OCI-LY1 (cell line): ENCODE data around the gene CERS6.

Experiments used
- H2AFZ ChIP-seq: fragments of 200-600 bp; sonication (generic), shearing (Covaris generic); 2 replicates; pipeline ENCODE4 v1.6.0; 2014; ENCODE audit warnings: antibody characterized with exemption, mild to moderate bottlenecking, low read length
- H3F3A ChIP-seq: fragments of 200-600 bp; sonication (generic), shearing (Covaris generic); 2 replicates; pipeline ENCODE4 v1.6.0; 2014; ENCODE audit warnings: mild to moderate bottlenecking, antibody characterized with exemption, low read length, moderate library complexity; ENCODE audit not compliant: insufficient read depth
- H3K27ac ChIP-seq: fragments of 200-600 bp; sonication (generic); 2 replicates; pipeline ENCODE4 v1.5.1; 2014; ENCODE audit warnings: low read length, mixed run types, mild to moderate bottlenecking, low read depth; ENCODE audit not compliant: poor library complexity, severe bottlenecking
- H3K27me3 ChIP-seq: fragments of 200-600 bp; sonication (generic); 2 replicates; pipeline ENCODE4 v1.6.0; 2014; ENCODE audit warnings: antibody characterized with exemption, mild to moderate bottlenecking, low read length, moderate library complexity; ENCODE audit not compliant: insufficient read depth
- H3K36me3 ChIP-seq: fragments of 200-600 bp; sonication (generic); 2 replicates; pipeline ENCODE4 v1.6.1; 2014; ENCODE audit warnings: mild to moderate bottlenecking, antibody characterized with exemption, low read length, moderate library complexity, mixed read lengths; ENCODE audit not compliant: insufficient read depth
- H3K4me1 ChIP-seq: fragments of 200-600 bp; sonication (generic); 2 replicates; pipeline ENCODE4 v1.5.1; 2014; ENCODE audit warnings: mild to moderate bottlenecking, low read length, moderate library complexity; ENCODE audit not compliant: insufficient read depth, severe bottlenecking
- H3K4me2 ChIP-seq: fragments of 200-600 bp; sonication (generic), shearing (Covaris generic); 2 replicates; pipeline ENCODE4 v1.6.1; 2014; ENCODE audit warnings: low read length
- H3K4me3 ChIP-seq: fragments of 200-600 bp; sonication (generic); 2 replicates; pipeline ENCODE4 v1.5.1; 2014; ENCODE audit warnings: low read length, low read depth, mild to moderate bottlenecking, mixed read lengths; ENCODE audit not compliant: poor library complexity, severe bottlenecking
- H3K79me2 ChIP-seq: fragments of 200-600 bp; shearing (Covaris generic); 2 replicates; pipeline ENCODE4 v1.6.1; 2016; ENCODE audit warnings: mixed run types, low read length, mixed read lengths; ENCODE audit not compliant: insufficient read depth
- H3K9ac ChIP-seq: fragments of 200-600 bp; sonication (generic), shearing (Covaris generic); 2 replicates; pipeline ENCODE4 v1.6.1; 2014; ENCODE audit warnings: mild to moderate bottlenecking, low read length, mixed read lengths
- H3K9me2 ChIP-seq: fragments of 200-600 bp; sonication (generic), shearing (Covaris generic); 2 replicates; pipeline ENCODE4 v1.6.1; 2014; ENCODE audit warnings: low read depth, mild to moderate bottlenecking, low read length, mixed read lengths
- H3K9me3 ChIP-seq: fragments of 200-600 bp; shearing (Covaris generic); 2 replicates; pipeline ENCODE4 v1.6.1; 2014; ENCODE audit warnings: low read length, mixed read lengths
- H4K20me1 ChIP-seq: fragments of 200-600 bp; sonication (generic), shearing (Covaris generic); 2 replicates; pipeline ENCODE4 v1.6.0; 2016; ENCODE audit warnings: mild to moderate bottlenecking, low read length; ENCODE audit not compliant: insufficient read depth
- EZH2 ChIP-seq: fragments of 200-600 bp; sonication (generic), shearing (Covaris generic); IDR thresholded peaks from 2 replicates; pipeline ENCODE4 v1.8.0; 2017; ENCODE audit warnings: borderline replicate concordance, mixed run types, mild to moderate bottlenecking, antibody characterized with exemption, low read length, moderate library complexity, mixed read lengths
- TF ChIP-seq, protein P1 (sequence below): fragments of 200-600 bp; sonication (generic), shearing (Covaris generic); IDR thresholded peaks from 2 replicates; pipeline ENCODE4 v1.5.1; 2017; ENCODE audit warnings: mild to moderate bottlenecking, antibody characterized with exemption, low read length, moderate library complexity, mixed read lengths

Gene CERS6

DNA sequence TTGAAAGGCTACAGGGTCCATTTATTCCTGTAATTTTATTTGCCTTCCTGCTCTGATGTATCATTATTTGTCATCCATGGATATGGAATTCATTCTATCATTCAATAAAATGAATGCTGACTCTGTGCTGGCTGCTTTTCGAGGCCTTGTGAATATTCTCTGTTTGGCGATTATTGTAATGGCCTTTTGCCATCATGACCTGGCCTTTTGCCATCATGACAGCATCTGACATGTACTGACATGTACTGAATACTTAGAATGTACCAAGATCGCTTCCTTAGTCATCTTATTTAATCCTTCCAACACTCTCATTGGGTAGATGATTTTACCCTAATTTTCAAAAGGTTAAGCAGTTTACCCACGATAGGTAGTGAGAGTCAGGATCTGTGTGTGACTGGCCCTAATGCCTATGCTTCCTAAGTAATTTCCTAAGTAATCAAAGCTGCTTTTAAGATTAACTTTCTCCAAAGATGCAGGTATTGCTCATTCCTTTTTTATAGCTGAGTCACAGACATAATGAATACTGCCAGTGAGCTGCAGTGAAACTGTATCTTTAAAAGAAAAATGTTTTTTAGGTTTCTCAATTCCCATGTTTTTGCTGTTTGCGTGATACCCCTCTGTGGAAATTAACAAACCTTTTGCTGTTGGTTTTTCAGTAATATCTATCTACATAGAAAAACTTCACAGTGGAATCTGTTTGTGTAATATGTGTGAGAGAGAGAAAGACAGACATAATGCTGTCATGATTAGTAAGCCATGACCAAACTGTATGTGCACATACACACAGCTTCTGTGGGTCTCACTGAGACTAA, 127.8 kb downstream of the CERS6 start:
- H3K4me1 ChIP-seq: no peaks in the 10 kb centered on the region
- H3K36me3 ChIP-seq: no peaks in the 10 kb centered on the region
- H3F3A ChIP-seq: no peaks in the 10 kb centered on the region
- H3K9me2 ChIP-seq: no peaks in the 10 kb centered on the region
- no peak overlapping the region for H2AFZ ChIP-seq
- TF ChIP-seq EZH2: no peak
- TF ChIP-seq, protein P1, sequence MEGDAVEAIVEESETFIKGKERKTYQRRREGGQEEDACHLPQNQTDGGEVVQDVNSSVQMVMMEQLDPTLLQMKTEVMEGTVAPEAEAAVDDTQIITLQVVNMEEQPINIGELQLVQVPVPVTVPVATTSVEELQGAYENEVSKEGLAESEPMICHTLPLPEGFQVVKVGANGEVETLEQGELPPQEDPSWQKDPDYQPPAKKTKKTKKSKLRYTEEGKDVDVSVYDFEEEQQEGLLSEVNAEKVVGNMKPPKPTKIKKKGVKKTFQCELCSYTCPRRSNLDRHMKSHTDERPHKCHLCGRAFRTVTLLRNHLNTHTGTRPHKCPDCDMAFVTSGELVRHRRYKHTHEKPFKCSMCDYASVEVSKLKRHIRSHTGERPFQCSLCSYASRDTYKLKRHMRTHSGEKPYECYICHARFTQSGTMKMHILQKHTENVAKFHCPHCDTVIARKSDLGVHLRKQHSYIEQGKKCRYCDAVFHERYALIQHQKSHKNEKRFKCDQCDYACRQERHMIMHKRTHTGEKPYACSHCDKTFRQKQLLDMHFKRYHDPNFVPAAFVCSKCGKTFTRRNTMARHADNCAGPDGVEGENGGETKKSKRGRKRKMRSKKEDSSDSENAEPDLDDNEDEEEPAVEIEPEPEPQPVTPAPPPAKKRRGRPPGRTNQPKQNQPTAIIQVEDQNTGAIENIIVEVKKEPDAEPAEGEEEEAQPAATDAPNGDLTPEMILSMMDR: no peak
- H3K9me3 ChIP-seq: no peaks in the 10 kb centered on the region
- H3K27ac ChIP-seq: no peak overlapping the region
- no peak overlapping the region for H3K4me2 ChIP-seq
- H3K4me3 ChIP-seq: no peak overlapping the region
- H3K27me3 ChIP-seq: no peaks in the 10 kb centered on the region
- no peak overlapping the region for H3K9ac ChIP-seq
- no peaks in the 10 kb centered on the region for H3K79me2 ChIP-seq
- H4K20me1 ChIP-seq: no peaks in the 10 kb centered on the region

DNA sequence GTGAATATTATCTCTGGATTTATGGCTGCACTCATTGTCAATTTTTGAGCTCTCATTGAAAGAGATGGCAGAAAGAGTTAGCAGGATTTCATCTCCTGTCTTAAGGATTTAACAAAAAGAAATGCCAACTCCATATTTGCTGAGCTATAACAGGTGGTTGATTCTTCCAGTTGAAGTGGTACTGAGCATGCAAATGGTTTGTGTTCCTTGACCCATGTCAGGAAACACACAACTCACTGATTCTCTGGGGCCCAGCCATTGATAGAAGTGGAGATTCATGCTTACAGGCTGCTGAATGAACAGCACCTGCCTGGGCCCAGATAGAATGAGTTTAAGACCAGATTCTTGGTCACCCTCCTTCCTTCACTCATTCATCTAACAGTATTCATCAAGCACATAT, 128.8 kb downstream of the CERS6 start:
- Histone ChIP-seq H3K9me3 (no peaks in the 10 kb centered on the region), H3K4me2 (no peak overlapping the region), H2AFZ (no peak overlapping the region), H3F3A (no peaks in the 10 kb centered on the region), H3K4me1 (no peaks in the 10 kb centered on the region), H3K27me3 (no peaks in the 10 kb centered on the region), H4K20me1 (no peaks in the 10 kb centered on the region), H3K27ac (no peak overlapping the region), H3K4me3 (no peak overlapping the region), H3K9ac (no peak overlapping the region), H3K79me2 (no peaks in the 10 kb centered on the region), H3K9me2 (no peaks in the 10 kb centered on the region), H3K36me3 (no peaks in the 10 kb centered on the region)
- no peak for TF ChIP-seq EZH2
- TF ChIP-seq, protein P1: no peak

DNA sequence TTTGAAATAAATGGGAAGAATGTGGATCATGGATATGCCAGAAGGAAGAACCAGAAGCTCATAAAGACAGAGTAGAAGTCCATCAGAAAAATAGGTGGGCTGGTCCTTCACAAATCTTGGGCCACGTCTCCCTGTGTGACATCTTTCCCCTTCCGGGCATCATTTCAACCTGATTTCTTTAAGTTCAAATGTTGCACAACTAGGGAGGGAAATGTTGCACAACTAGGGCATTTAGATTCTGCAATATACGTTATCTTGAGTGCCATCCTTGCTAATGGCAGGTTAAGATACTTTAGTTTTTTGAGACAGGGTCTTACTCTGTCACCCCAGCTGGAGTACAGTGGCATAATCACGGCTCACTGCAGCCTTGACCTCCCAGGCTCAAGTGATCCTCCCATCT, 129.6 kb downstream of the CERS6 start:
- Histone ChIP-seq H3K4me3 (no peak overlapping the region), H3K36me3 (no peaks in the 10 kb centered on the region), H3K27ac (no peak overlapping the region), H3K9ac (no peak overlapping the region), H4K20me1 (no peaks in the 10 kb centered on the region), H3K4me1 (no peaks in the 10 kb centered on the region), H3K9me3 (no peaks in the 10 kb centered on the region), H3F3A (no peaks in the 10 kb centered on the region), H3K4me2 (no peak overlapping the region), H3K79me2 (no peaks in the 10 kb centered on the region), H2AFZ (no peak overlapping the region), H3K27me3 (no peaks in the 10 kb centered on the region), H3K9me2 (no peaks in the 10 kb centered on the region)
- no peak for TF ChIP-seq EZH2
- TF ChIP-seq, protein P1: no peak
